Retinal pigment epithelial cell (primary cell): ENCODE measurements around the gene MSH3.

Experiments
- DNase-seq: peaks from one replicate; pipeline ENCODE4 v3.0.0-alpha.2; 2010; ENCODE audit warnings: low read depth
- H3K4me3 ChIP-seq: 2 replicates; pipeline ENCODE4 v1.5.1; 2011; ENCODE audit warnings: mild to moderate bottlenecking, low read length, control low read depth, moderate library complexity
- TF ChIP-seq, protein P1 (sequence below): conservative IDR thresholded peaks from 2 replicates; pipeline ENCODE4 v1.5.1; 2011; ENCODE audit warnings: low read depth, low read length, control low read depth, inconsistent platforms

Gene MSH3

DNA sequence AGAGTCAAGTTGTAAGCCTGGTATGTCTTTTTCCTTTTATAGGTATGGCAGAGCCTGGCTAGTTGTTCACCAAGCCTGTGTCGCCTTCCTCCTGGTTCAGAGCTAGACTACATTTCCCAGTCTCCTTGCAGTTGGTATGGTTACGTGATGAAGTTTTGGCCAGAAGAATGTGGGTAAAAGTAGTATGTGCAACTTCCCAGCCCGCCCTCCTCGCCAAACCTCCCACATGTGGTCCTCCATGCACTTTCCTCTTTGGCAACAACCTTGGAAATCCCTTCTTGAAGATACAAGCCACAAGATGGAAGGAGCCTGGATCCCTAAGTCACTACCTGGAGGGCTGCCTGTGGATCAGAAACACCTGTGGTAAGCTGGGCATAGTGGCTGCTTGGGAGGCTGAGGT, 36.0 kb upstream of the MSH3 start:
- TF ChIP-seq, protein P1, sequence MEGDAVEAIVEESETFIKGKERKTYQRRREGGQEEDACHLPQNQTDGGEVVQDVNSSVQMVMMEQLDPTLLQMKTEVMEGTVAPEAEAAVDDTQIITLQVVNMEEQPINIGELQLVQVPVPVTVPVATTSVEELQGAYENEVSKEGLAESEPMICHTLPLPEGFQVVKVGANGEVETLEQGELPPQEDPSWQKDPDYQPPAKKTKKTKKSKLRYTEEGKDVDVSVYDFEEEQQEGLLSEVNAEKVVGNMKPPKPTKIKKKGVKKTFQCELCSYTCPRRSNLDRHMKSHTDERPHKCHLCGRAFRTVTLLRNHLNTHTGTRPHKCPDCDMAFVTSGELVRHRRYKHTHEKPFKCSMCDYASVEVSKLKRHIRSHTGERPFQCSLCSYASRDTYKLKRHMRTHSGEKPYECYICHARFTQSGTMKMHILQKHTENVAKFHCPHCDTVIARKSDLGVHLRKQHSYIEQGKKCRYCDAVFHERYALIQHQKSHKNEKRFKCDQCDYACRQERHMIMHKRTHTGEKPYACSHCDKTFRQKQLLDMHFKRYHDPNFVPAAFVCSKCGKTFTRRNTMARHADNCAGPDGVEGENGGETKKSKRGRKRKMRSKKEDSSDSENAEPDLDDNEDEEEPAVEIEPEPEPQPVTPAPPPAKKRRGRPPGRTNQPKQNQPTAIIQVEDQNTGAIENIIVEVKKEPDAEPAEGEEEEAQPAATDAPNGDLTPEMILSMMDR = no peak
- DNase-seq = no peak
- no peak overlapping the region for H3K4me3 ChIP-seq

DNA sequence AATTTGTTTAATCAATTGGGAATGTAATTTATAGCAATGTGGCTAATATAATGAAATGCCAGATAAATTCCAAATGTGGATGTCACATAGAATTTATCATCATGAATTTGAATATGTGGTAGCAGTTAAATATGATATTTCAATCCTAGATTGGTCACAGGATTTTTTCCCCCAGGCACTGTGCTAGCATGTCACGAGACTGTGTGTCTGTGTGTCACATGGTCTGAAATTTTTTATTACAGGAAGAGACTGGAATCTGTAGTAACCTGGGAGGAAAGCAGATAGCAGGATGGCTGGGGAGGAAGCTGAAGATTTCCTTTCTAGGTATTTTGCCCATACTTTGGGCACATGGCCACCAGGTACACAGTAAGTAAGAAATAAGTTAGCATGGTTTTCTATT, 35.4 kb upstream of the MSH3 start:
- TF ChIP-seq, protein P1 = no peak
- DNase-seq = no peak

DNA sequence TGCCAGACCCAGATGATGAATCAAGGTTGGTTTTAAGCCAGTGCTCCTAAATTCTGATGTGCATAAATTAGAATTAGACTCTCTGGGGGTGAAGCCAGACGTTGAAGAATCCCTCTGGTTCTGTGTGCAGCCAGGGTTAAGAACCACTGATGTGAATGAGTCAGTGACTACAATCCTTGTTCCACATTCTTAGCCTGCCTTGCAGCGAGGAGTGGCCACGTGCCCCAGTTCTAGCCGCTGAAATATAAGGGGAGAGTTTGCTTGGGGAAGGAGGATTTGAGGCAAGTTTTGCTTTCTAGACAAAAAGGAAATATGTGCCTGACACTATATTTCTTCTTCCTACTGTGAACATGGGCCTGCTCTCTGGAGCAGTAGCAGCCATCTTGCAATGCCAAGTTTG, 34.2 kb upstream of the MSH3 start:
- peak; percentile 57 for DNase-seq
- TF ChIP-seq, protein P1 = no peak
- H3K4me3 ChIP-seq = no peak overlapping the region

More for the DNA sequence above, 35.4 kb upstream of the MSH3 start:
- no peak overlapping the region for H3K4me3 ChIP-seq

DNA sequence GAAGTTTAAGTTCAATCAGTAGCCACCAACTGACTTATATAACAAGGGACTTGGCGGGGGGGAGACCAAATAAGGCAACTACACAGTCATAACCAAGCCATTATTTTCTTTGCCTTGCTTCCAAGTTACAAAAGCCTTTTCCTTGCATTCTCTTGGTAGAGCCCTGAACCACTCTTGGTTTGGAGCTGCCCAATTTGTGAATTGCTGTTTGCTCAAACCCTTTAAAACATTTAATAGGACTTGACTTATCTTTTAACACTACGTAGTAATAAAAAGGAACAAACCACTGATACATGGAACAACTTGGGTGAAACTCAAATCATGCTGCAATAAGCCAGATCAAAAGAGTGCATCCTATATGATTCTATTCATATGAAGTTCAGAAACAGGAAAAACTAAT, 31.7 kb upstream of the MSH3 start:
- TF ChIP-seq, protein P1 = no peak

DNA sequence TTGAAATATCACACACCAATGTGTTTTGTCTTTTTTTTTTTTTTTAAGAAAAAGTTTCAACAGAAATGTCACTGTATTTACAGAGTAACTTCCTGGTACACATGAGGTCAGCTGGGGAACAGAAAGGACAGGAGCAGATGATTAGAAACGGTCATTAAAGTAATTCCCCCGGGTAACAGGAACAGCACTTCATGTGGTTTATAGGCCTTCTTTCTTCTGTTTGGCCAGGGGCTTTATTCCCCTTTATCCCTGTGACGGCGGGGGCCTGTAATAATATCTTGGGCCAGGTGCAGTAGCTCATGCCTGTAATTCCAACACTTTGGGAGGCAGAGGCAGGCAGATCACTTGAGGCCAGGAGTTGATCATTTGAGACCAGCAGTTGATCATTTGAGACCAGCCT, 30.5 kb upstream of the MSH3 start:
- TF ChIP-seq, protein P1 = no peak
- no peak for DNase-seq
- no peak overlapping the region for H3K4me3 ChIP-seq

More for the DNA sequence above, 31.7 kb upstream of the MSH3 start:
- DNase-seq = no peak
- H3K4me3 ChIP-seq = no peak overlapping the region

DNA sequence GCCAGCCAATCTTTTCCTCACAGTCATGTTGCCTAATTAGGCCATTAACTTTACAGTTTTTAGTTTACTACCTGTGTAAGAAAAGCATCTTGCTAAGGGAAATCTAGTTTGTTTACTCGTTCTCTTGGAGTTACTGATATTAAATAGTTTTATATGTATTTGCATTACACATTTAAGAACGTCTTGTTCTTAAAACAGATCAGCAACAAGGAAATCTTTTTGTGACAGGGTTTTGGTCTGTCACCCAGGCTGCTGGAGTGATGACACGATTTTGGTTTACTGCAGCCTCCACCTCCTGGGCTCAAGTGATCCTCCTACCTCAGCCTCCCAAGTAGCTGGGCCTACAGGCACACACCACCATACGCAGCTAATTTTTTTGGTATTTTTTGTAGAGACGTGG, 29.2 kb upstream of the MSH3 start:
- no peak for DNase-seq

DNA sequence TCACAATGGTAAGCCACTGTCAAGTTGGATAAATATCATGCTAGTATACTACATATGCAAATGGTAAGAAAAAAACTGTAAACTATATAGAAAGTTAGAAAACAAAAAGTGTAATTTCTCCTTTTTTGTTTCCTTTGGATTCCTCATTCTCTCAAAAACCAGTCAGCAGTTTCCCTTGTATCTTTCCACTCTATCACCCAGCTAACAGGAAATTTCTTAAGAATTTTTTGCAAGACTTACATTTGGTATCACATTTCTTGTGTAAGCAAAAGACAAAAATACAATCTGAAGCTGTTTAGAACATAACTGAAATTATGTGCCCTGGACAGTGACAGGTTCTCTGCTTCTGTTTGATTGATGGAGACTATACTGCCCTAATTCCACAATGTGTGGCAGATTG, 25.2 kb upstream of the MSH3 start:
- DNase-seq = no peak
- H3K4me3 ChIP-seq = no peak overlapping the region
- TF ChIP-seq, protein P1 = no peak

More for the DNA sequence above, 29.2 kb upstream of the MSH3 start:
- no peak overlapping the region for H3K4me3 ChIP-seq
- TF ChIP-seq, protein P1 = no peak
